HCT116 (cell line): Measurements from ENCODE around the gene CUX1. TPM values are rescaled to one million over a fixed set of nuclear protein-coding genes. Genes with fewer than 3 reads are reported as not detected.

Experiments
- ATAC-seq: fragments of 200-7000 bp; cut with Tn5 transposase; 2 replicates; pipeline ENCODE4 v1.9.1; 2020; ENCODE audit warnings: mild to moderate bottlenecking, moderate library complexity
- BruUV-seq: library from RNA; stranded (reverse); fragments of 400-500 nt; replicated peaks from 2 replicates; lab custom pipeline; 2021; lab: Mats Ljungman, UMichigan
- CTCF ChIA-PET: fragments of 300-600 bp; sonication (Branson Sonifier 250); formaldehyde crosslinking; loops from one replicate; lab custom pipeline; 2021; ENCODE audit warnings: antibody characterized with exemption; lab: Charles Lee
- POLR2A ChIA-PET: fragments of 300-600, 350-600 bp; sonication (Branson Sonifier 250); formaldehyde crosslinking; loops from one replicate; lab custom pipeline; 2021; ENCODE audit warnings: antibody characterized with exemption; lab: Charles Lee
- RAD21 ChIA-PET, 2 experiments: fragments of 300-600 bp; sonication (Branson Sonifier 250); formaldehyde crosslinking; loops; one replicate each; lab custom pipeline; 2023; ENCODE audit warnings: low total read pairs in 2 of 2; ENCODE audit not compliant: uncharacterized antibody in 2 of 2, unreplicated experiment in 2 of 2, low non-redundant PET in 1 of 2; lab: Charles Lee
- DNase-seq: peaks from one replicate; pipeline ENCODE4 v3.0.0-alpha.2; 2010; ENCODE audit warnings: low read depth, low spot score
- H2AFZ ChIP-seq: fragments of 200-600 bp; shearing (Covaris generic), sonication (generic); 2 replicates; pipeline ENCODE4 v1.6.1; 2017; ENCODE audit warnings: low read depth, mixed run types, mixed read lengths, antibody characterized with exemption, low read length; ENCODE audit not compliant: poor library complexity, severe bottlenecking
- H3K27ac ChIP-seq: 2 replicates; pipeline ENCODE4 v1.5.1; 2012; ENCODE audit warnings: low read depth, low read length
- H3K27me3 ChIP-seq: fragments of 200-600 bp; sonication (generic); 2 replicates; pipeline ENCODE4 v1.6.1; 2016; ENCODE audit warnings: mixed run types, low read length, mixed read lengths; ENCODE audit not compliant: insufficient read depth
- H3K36me3 ChIP-seq, 2 experiments: fragments of 200-500 bp in 1 of 2; fragments of 200-600 bp in 1 of 2; sonication (Bioruptor generic) in 1 of 2; sonication (generic) in 1 of 2; 2 replicates each; pipeline versions ENCODE4 v1.5.1 to v1.6.1; 2014 to 2016; ENCODE audit warnings: low read length in 2 of 2, inconsistent platforms in 1 of 2, mixed read lengths in 1 of 2, mixed run types in 1 of 2; ENCODE audit not compliant: insufficient read depth in 2 of 2, control insufficient read depth in 1 of 2
- H3K4me1 ChIP-seq, 2 experiments: fragments of 200-600 bp in 1 of 2; sonication (generic) in 1 of 2; 2 replicates each; pipeline versions ENCODE4 v1.5.1 to v1.6.1; 2012 to 2017; ENCODE audit warnings: low read length in 2 of 2, inconsistent platforms in 1 of 2, mild to moderate bottlenecking in 1 of 2, mixed read lengths in 1 of 2, mixed run types in 1 of 2, moderate library complexity in 1 of 2; ENCODE audit not compliant: insufficient read depth in 2 of 2, control insufficient read depth in 1 of 2
- H3K4me2 ChIP-seq: fragments of 200-600 bp; sonication (generic); 2 replicates; pipeline ENCODE4 v1.6.1; 2017; ENCODE audit warnings: mixed run types, low read length, mixed read lengths
- H3K4me3 ChIP-seq, 2 experiments: fragments of 200-600 bp in 1 of 2; sonication (generic) in 1 of 2; replicated peaks in 1 of 2; 2 replicates each; pipeline ENCODE4 v1.5.1; 2011 to 2016; ENCODE audit warnings: low read length in 2 of 2, control low read depth in 1 of 2, low read depth in 1 of 2, mild to moderate bottlenecking in 1 of 2, mixed read lengths in 1 of 2, mixed run types in 1 of 2
- H3K79me2 ChIP-seq: fragments of 200-600 bp; sonication (generic); 2 replicates; pipeline ENCODE4 v1.6.1; 2017; ENCODE audit warnings: mild to moderate bottlenecking, mixed run types, low read length, moderate library complexity, mixed read lengths; ENCODE audit not compliant: insufficient read depth
- H3K9ac ChIP-seq: fragments of 200-600 bp; sonication (generic); 2 replicates; pipeline ENCODE4 v1.6.1; 2016; ENCODE audit warnings: low read length, mixed read lengths
- H3K9me2 ChIP-seq: fragments of 200-600 bp; sonication (generic), shearing (Covaris generic); 2 replicates; pipeline ENCODE4 v1.6.1; 2017; ENCODE audit warnings: mixed run types, mild to moderate bottlenecking, moderate library complexity; ENCODE audit not compliant: insufficient read depth
- H3K9me3 ChIP-seq, 2 experiments: fragments of 200-500 bp in 1 of 2; fragments of 200-600 bp in 1 of 2; sonication (Bioruptor generic) in 1 of 2; sonication (generic) in 1 of 2; 2 replicates each; pipeline ENCODE4 v1.6.1; 2014 to 2017; ENCODE audit warnings: low read length in 2 of 2, mixed read lengths in 2 of 2, inconsistent platforms in 1 of 2, low read depth in 1 of 2, mild to moderate bottlenecking in 1 of 2, mixed run types in 1 of 2, moderate library complexity in 1 of 2; ENCODE audit not compliant: control insufficient read depth in 1 of 2, insufficient read depth in 1 of 2
- H4K20me1 ChIP-seq: fragments of 200-600 bp; sonication (generic), shearing (Covaris generic); 2 replicates; pipeline ENCODE4 v1.6.1; 2017; ENCODE audit warnings: mixed run types, mild to moderate bottlenecking, moderate library complexity; ENCODE audit not compliant: insufficient read depth
- ELF1 ChIP-seq: IDR thresholded peaks from 2 replicates; pipeline ENCODE4 v1.6.1; 2012; ENCODE audit warnings: low read depth, borderline replicate concordance
- EZH2 ChIP-seq: fragments of 200-600 bp; sonication (generic); IDR thresholded peaks from 2 replicates; pipeline ENCODE4 v1.6.1; 2017; ENCODE audit warnings: antibody characterized with exemption, mixed run types
- POLR2A ChIP-seq: IDR thresholded peaks from 2 replicates; pipeline ENCODE4 v1.7.0; 2011; ENCODE audit warnings: borderline replicate concordance; ENCODE audit not compliant: insufficient read depth, insufficient read length; ENCODE audit errors: extremely low read depth
- POLR2AphosphoS5 ChIP-seq: IDR thresholded peaks from 2 replicates; pipeline ENCODE4 v1.6.1; 2011; ENCODE audit warnings: mild to moderate bottlenecking, low read depth, low read length, moderate library complexity
- ZFX ChIP-seq: fragments of 450-650 bp; IDR thresholded peaks from 2 replicates; pipeline ENCODE4 v1.6.1; 2017
- intact Hi-C: fragments of 100-400 bp; cut with micrococcal nuclease; formaldehyde crosslinking; loops from 2 replicates; pipeline ENCODE4 v1.10.0; 2022
- total RNA-seq: library from RNA; stranded (reverse); gene quantifications from one replicate; pipeline ENCODE4 v1.2.1, GENCODE V29; 2021; ENCODE audit not compliant: unreplicated experiment
- TF ChIP-seq, protein P1 (sequence below): IDR thresholded peaks from 2 replicates; pipeline ENCODE4 v1.6.1; 2012; ENCODE audit warnings: low read depth

Gene CUX1
- total RNA-seq, 1 experiment from 2014 or later, result 68.9 TPM

DNA sequence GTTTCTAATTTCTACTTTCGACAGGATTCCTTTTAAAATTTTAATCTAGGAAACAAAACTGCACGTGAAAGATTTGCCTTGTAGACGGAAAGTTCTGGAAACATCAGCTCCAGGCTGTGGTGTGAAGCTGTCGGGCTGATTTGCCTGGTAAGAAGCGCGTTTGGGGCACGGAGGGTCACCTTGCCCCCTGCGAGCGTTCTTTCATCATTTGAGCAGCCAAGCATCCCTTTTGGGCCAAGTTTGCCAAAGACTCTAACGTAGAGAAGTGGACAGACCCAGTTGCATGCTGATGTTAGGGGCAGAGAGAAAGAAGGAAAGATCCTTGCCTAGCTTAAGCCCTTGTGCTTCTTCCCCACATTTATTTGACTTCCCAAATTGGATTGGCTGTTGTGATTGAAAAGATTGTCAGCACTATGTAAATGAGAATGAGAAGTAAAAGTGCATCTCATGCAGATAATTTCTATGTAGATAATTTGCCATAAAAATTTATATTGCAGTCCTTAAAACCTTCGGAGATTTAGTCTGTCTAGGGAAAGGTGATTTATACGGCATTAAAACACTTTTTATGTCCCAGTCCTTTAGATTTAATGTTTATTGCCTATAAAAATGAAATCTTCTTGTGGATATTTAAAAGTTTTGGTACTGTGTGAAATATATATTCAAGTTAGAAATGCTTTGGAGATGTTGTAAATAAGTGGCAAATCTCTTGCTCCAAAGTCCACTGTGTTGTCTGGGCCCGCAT lies 76.1 kb downstream of the CUX1 start:
- H3K4me2 ChIP-seq, result no peak overlapping the region
- no peak for DNase-seq
- no peaks in the 10 kb centered on the region for H3K9me2 ChIP-seq
- ChIA-PET RAD21 (no interaction called here), CTCF (no interaction called here), POLR2A (no interaction called here)
- intact Hi-C loops, result no loop called here
- no TSS peak for BruUV-seq
- no peaks in the 10 kb centered on the region for H3K36me3 ChIP-seq
- no peak overlapping the region for H3K4me3 ChIP-seq
- no peaks in the 10 kb centered on the region for H4K20me1 ChIP-seq
- H3K27ac ChIP-seq, result no peak overlapping the region
- H3K9ac ChIP-seq, result no peak overlapping the region
- TF ChIP-seq ELF1, result no peak
- no peak for TF ChIP-seq POLR2AphosphoS5
- no peak for TF ChIP-seq POLR2A
- no peak for TF ChIP-seq ZFX
- no peak for TF ChIP-seq EZH2
- H3K79me2 ChIP-seq, result peaks cover 88% of the 10 kb centered on the region
- H3K27me3 ChIP-seq, result no peaks in the 10 kb centered on the region
- no peak for ATAC-seq
- no peak overlapping the region for H2AFZ ChIP-seq
- peaks cover 0 to 9% of the 10 kb centered on the region in 2 experiments; a peak in 1 of 4 replicates for H3K4me1 ChIP-seq
- no peaks in the 10 kb centered on the region for H3K9me3 ChIP-seq

DNA sequence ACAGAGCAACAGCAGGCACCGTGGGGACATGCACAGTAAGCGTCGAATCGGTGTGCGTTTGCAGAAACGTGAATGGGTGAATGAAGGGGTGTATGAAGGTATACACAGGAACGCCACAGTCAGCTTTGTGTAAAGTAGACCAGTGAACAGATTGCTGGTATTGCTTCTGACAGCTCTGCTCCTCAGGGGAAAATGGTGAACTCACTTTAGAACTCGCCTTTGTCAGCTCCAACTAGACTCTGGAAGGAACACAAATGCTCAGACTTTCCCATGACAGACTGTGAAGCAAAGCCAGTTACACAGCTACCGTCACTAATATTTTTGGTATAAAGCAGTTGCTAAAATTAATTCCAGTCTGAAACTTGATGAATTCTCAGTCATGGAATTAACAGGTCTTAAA lies 78.9 kb downstream of the CUX1 start:
- DNase-seq (no peak), ATAC-seq (no peak)
- no peak overlapping the region for H3K27ac ChIP-seq
- H3K9me2 ChIP-seq, result no peaks in the 10 kb centered on the region
- H3K9me3 ChIP-seq, result no peaks in the 10 kb centered on the region
- no peaks in the 10 kb centered on the region for H4K20me1 ChIP-seq
- H3K79me2 ChIP-seq, result peaks cover 87% of the 10 kb centered on the region
- TF ChIP-seq, protein P1, sequence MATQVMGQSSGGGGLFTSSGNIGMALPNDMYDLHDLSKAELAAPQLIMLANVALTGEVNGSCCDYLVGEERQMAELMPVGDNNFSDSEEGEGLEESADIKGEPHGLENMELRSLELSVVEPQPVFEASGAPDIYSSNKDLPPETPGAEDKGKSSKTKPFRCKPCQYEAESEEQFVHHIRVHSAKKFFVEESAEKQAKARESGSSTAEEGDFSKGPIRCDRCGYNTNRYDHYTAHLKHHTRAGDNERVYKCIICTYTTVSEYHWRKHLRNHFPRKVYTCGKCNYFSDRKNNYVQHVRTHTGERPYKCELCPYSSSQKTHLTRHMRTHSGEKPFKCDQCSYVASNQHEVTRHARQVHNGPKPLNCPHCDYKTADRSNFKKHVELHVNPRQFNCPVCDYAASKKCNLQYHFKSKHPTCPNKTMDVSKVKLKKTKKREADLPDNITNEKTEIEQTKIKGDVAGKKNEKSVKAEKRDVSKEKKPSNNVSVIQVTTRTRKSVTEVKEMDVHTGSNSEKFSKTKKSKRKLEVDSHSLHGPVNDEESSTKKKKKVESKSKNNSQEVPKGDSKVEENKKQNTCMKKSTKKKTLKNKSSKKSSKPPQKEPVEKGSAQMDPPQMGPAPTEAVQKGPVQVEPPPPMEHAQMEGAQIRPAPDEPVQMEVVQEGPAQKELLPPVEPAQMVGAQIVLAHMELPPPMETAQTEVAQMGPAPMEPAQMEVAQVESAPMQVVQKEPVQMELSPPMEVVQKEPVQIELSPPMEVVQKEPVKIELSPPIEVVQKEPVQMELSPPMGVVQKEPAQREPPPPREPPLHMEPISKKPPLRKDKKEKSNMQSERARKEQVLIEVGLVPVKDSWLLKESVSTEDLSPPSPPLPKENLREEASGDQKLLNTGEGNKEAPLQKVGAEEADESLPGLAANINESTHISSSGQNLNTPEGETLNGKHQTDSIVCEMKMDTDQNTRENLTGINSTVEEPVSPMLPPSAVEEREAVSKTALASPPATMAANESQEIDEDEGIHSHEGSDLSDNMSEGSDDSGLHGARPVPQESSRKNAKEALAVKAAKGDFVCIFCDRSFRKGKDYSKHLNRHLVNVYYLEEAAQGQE, result no peak
- no peak overlapping the region for H3K4me2 ChIP-seq
- H2AFZ ChIP-seq, result no peak overlapping the region
- no peak overlapping the region for H3K9ac ChIP-seq
- peaks cover 0 to 2% of the 10 kb centered on the region in 2 experiments; a peak in 1 of 4 replicates for H3K4me1 ChIP-seq
- no TSS peak for BruUV-seq
- CTCF ChIA-PET, result no interaction called here
- RAD21 ChIA-PET, result no interaction called here
- POLR2A ChIA-PET, result no interaction called here
- intact Hi-C loops, result no loop called here
- H3K27me3 ChIP-seq, result no peaks in the 10 kb centered on the region
- H3K36me3 ChIP-seq, result no peaks in the 10 kb centered on the region
- no peak overlapping the region for H3K4me3 ChIP-seq
